Body of pancreas (tissue), 4 donors: Measurements from ENCODE around the gene MAP7D1.

Experiments used
- CTCF ChIP-seq, 7 experiments: fragments of 450-650 bp in 4 of 7; fragments of 200-600 bp in 3 of 7; sonication (generic) in 3 of 7; IDR thresholded peaks; one replicate each; pipeline ENCODE4 v1.5.1; 2016 to 2019; ENCODE audit warnings: antibody characterized with exemption in 7 of 7
- POLR2A ChIP-seq, 3 donors: fragments of 450-650 bp; IDR thresholded peaks; one replicate each; pipeline ENCODE4 v1.6.1; 2016; ENCODE audit warnings: antibody characterized with exemption in 3 of 3, mild to moderate bottlenecking in 2 of 3

GRCh38 chr1:36116901-36117300, 39.1 kb upstream of the MAP7D1 start:
- TF ChIP-seq CTCF (IDR thresholded peaks at IDR 0.05) (no peak), POLR2A (IDR thresholded peaks at IDR 0.05) (no peak)
